Measurements from ENCODE around the gene CPED1.

Gene CPED1

GRCh38 chr7:120988591-120989256 is at the start of gene CPED1:
CPED1 (plus strand) TSS chr7:120988711; CDS start chr7:120989622, 911 bp downstream.
- no peak for TF ChIP-seq CTCF (IDR thresholded peaks at IDR 0.05; ENCODE audit: insufficient read depth, low read depth, low read length, missing control alignments)
- peak; percentile 30 for DNase-seq (ENCODE audit: low read depth)

GRCh38 chr7:120939345-120939744 is 49.2 kb upstream of the CPED1 start:
- no peak overlapping the region for H3K4me3 ChIP-seq (ENCODE audit: low read depth, low read length)
- DNase-seq (ENCODE audit: low read depth) = no peak
- TF ChIP-seq CTCF (IDR thresholded peaks at IDR 0.05; ENCODE audit: insufficient read depth, low read depth, low read length, missing control alignments) = no peak

More at GRCh38 chr7:120988591-120989256, at the start of gene CPED1:
- peak within 1 kb of the TSS; percentile 44 for H3K4me3 ChIP-seq (ENCODE audit: low read depth, low read length)

GRCh38 chr7:120941064-120941463 is 47.4 kb upstream of the CPED1 start:
- DNase-seq (ENCODE audit: low read depth) = no peak
- no peak for TF ChIP-seq CTCF (IDR thresholded peaks at IDR 0.05; ENCODE audit: insufficient read depth, low read depth, low read length, missing control alignments)

GRCh38 chr7:120941856-120942255 is 46.7 kb upstream of the CPED1 start:
- no peak overlapping the region for H3K4me3 ChIP-seq (ENCODE audit: low read depth, low read length)
- no peak for TF ChIP-seq CTCF (IDR thresholded peaks at IDR 0.05; ENCODE audit: insufficient read depth, low read depth, low read length, missing control alignments)
- DNase-seq (ENCODE audit: low read depth) = no peak

More at GRCh38 chr7:120941064-120941463, 47.4 kb upstream of the CPED1 start:
- no peak overlapping the region for H3K4me3 ChIP-seq (ENCODE audit: low read depth, low read length)

- TF ChIP-seq CTCF (IDR thresholded peaks at IDR 0.05; ENCODE audit: insufficient read depth, low read depth, low read length, missing control alignments) = no peak
- DNase-seq (ENCODE audit: low read depth) = no peak
- H3K4me3 ChIP-seq (ENCODE audit: low read depth, low read length) = no peak overlapping the region
Observed at GRCh38 chr7:120942861-120943260, 45.6 kb upstream of the CPED1 start.

GRCh38 chr7:120944826-120945562 is 43.5 kb upstream of the CPED1 start:
- no peak for TF ChIP-seq CTCF (IDR thresholded peaks at IDR 0.05; ENCODE audit: insufficient read depth, low read depth, low read length, missing control alignments)
- H3K4me3 ChIP-seq (ENCODE audit: low read depth, low read length) = no peak overlapping the region
- no peak for DNase-seq (ENCODE audit: low read depth)
